ENCODE results near the gene FRMD1. TPM values are rescaled to one million over a fixed set of nuclear protein-coding genes. Genes with fewer than 3 reads are reported as not detected.

FRMD1 gene
- total RNA-seq, 6 experiments from 2014 or later = 0.07 to 0.23 (median 0.12) TPM; not detected in 1

DNA sequence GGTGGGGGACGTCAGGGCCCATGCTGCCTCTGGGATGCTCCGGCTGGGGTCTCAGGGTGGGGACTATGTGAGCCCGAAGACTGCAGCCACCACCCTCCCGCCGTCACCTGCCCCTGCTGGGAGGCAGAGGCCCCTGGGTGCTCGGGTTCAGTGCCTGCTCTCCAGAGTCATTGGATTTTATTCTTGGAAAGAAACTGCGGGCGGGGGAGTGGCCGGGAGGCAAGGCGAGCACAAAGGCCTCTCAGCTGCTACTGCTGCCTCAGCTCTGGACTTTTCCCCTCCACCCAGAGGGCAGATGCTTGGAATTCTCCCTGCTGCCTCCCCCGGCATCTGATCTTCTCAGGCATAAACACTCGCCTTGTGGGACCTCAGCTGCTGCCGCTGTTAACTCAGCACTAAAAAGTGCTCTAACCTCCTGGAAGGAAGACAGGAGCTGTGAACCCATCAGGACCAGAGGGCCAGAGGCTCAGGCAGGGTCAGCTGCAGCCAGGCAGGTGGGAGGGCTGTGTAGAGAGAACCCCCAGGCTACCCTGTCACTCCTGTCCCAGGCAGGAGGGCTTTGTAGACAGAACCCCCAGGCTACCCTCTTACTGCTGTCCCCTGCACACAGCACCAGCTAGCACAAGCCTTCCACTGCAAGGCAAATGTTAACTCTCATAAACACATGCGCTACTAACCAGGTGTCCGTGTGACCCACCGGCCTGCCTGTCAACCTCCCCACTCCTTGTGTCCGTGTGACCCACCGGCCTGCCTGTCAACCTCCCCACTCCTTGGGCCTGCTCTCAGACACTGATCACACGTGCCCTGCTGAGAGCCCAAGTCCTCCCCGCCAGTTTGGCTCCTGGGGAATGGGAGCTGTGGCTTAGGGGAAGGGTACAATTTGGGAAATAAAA is 9.4 kb upstream of the FRMD1 start:
- intact Hi-C loops (cut with DNase I) = no loop called here
- peak in 2 of 4 donors; percentile 38 for ATAC-seq
- H3K27ac ChIP-seq = no peak overlapping the region

DNA sequence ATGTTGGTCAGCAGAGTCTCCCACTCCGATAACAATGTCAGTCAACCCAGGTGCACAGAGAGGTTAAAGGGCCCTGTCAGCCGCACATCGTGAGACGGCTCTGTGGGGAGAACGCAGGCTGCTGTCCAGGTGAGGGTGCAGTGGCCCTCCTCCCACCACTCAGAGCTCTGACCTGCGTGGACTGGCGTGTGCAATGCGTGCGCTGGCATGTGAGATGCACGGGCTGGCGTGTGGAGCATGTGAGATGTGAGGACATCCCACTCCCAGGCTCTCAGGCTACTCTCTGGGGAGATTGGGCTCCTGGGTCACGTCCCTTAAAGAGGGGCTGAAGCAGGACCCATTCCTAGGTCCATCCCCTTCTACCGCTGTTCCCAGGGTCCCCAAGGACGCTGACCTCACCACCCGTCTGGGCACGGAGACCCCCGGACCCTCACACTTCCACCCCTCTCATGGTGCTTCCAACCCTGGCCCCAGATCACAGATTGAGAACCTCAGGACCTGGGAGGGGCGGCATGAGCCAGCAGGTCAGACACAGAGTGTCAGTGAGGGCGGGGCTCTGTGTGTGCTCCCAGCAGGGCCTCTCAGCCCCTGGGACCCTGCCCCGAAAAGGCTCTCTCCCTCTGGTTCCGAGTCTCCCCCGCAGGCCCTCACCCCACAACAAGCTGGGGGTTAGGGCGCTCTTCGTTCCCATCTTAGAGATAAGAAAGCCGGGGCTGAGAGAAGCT is 8.6 kb upstream of the FRMD1 start:
- ATAC-seq (no peak), DNase-seq (no peak)
- 50% methylated on average over 1 of the region's 25 CpGs for WGBS (ENCODE audit: insufficient coverage, low coverage, low lambda C conversion rate, missing lambda C conversion rate)
- H3K4me3 ChIP-seq = no peak overlapping the region
- H3K36me3 ChIP-seq = no peaks in the 10 kb centered on the region
- H3K9me3 ChIP-seq = no peaks in the 10 kb centered on the region
- no peak overlapping the region for H3K27ac ChIP-seq
- intact Hi-C loops (cut with DNase I) = no loop called here
- TF ChIP-seq, protein P1, sequence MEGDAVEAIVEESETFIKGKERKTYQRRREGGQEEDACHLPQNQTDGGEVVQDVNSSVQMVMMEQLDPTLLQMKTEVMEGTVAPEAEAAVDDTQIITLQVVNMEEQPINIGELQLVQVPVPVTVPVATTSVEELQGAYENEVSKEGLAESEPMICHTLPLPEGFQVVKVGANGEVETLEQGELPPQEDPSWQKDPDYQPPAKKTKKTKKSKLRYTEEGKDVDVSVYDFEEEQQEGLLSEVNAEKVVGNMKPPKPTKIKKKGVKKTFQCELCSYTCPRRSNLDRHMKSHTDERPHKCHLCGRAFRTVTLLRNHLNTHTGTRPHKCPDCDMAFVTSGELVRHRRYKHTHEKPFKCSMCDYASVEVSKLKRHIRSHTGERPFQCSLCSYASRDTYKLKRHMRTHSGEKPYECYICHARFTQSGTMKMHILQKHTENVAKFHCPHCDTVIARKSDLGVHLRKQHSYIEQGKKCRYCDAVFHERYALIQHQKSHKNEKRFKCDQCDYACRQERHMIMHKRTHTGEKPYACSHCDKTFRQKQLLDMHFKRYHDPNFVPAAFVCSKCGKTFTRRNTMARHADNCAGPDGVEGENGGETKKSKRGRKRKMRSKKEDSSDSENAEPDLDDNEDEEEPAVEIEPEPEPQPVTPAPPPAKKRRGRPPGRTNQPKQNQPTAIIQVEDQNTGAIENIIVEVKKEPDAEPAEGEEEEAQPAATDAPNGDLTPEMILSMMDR (IDR thresholded peaks at IDR 0.05) = no peak
- no peaks in the 10 kb centered on the region for H3K27me3 ChIP-seq
- H3K4me1 ChIP-seq = no peaks in the 10 kb centered on the region

More for the DNA sequence above, 9.4 kb upstream of the FRMD1 start:
- Histone ChIP-seq H3K36me3 (no peaks in the 10 kb centered on the region), H3K4me3 (no peak overlapping the region), H3K9me3 (no peaks in the 10 kb centered on the region), H3K27me3 (no peaks in the 10 kb centered on the region), H3K4me1 (no peaks in the 10 kb centered on the region)
- DNase-seq = peak in 1 of 3 donors; percentile 26
- 71% methylated on average over 6 of the region's 20 CpGs for WGBS (ENCODE audit: insufficient coverage, low coverage, low lambda C conversion rate, missing lambda C conversion rate)
- no peak for TF ChIP-seq POLR2A (IDR thresholded peaks at IDR 0.05)
- TF ChIP-seq, protein P1 (IDR thresholded peaks at IDR 0.05) = no peak

DNA sequence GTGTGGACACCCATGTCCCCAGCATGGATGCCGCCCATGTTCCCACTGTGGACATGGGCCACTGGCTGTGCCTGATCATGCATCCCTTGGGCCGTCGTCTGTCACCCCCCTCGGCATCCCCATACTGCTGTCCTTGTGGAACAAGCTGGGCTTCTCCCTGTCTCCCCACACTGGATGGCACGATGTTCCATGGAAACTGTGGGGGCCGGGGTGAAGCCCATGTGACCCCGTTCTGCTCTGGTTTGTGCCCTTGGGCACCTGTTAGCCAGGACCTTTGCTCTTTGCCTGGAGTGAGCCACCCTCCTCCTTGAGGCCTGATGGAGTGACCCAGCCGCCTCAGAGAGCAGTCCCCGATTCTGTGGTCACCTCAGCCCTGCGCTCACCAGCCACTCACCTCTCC is 7.6 kb upstream of the FRMD1 start:
- H3K4me1 ChIP-seq = no peaks in the 10 kb centered on the region
- no peak for ATAC-seq
- no peak overlapping the region for H3K27ac ChIP-seq
- DNase-seq = no peak
- H3K4me3 ChIP-seq = no peak overlapping the region
- intact Hi-C loops (cut with DNase I) = no loop called here
- TF ChIP-seq POLR2A (IDR thresholded peaks at IDR 0.05) = no peak
- TF ChIP-seq, protein P1 (IDR thresholded peaks at IDR 0.05) = no peak
- no peaks in the 10 kb centered on the region for H3K27me3 ChIP-seq
- no peaks in the 10 kb centered on the region for H3K36me3 ChIP-seq
- WGBS (ENCODE audit: insufficient coverage, low coverage, low lambda C conversion rate, missing lambda C conversion rate) = 69% methylated on average over 3 of the region's 10 CpGs
- H3K9me3 ChIP-seq = no peaks in the 10 kb centered on the region

DNA sequence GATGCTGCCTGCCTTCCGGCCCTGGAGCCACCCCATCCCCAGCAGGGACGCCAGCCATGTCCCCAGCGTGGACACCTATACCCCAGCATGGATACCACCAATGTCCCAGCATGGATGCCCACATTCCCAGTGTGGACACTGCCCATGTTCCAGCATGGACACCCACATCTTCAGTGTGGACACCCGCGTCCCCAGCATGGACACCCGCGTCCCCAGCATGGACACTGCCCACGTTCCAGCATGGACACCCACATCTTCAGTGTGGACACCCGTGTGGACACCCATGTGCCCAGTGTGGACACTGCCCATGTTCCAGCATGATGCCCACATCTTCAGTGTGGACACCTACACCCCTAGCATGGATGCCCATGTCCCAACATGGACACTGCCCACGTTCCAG is 7.1 kb upstream of the FRMD1 start:
- ATAC-seq (no peak), DNase-seq (no peak)
- Histone ChIP-seq H3K27ac (no peak overlapping the region), H3K36me3 (no peaks in the 10 kb centered on the region), H3K4me1 (no peaks in the 10 kb centered on the region), H3K4me3 (no peak overlapping the region), H3K27me3 (no peaks in the 10 kb centered on the region), H3K9me3 (no peaks in the 10 kb centered on the region)
- intact Hi-C loops (cut with DNase I) = no loop called here
- 81% methylated on average over 2 of the region's 10 CpGs for WGBS (ENCODE audit: insufficient coverage, low coverage, low lambda C conversion rate, missing lambda C conversion rate)
- TF ChIP-seq, protein P1 (IDR thresholded peaks at IDR 0.05) = no peak
- no peak for TF ChIP-seq POLR2A (IDR thresholded peaks at IDR 0.05)

All from right lobe of liver (tissue), 6 donors.